ENCODE results near the gene SLC25A47.

The SLC25A47 gene

DNA sequence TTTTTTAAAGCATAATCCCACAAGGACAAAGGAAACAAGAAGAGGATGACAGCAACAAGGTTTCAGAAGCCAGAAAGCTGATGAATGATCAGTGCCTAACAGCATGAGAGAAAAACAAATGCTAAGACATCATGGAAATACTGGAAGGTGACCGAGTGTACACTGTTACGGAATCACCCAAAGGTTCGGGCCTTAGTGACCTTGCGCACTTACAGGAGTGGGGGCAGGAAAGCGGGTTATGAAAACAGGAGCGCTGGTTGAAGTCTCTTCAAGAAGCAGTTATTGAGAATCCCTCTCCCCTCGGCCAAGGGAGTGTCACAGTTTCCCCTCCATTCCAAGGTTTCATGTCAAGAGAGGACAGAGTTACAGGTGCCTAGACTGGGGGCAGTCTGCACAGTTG, 42.6 kb downstream of the SLC25A47 start:
- DNase-seq (ENCODE audit: low spot score), result no peak
- no peak overlapping the region for H3K27ac ChIP-seq
- POLR2A ChIA-PET (ENCODE audit: low non-redundant PET), result no interaction called here
- CTCF ChIA-PET, result interaction anchor here (0.7 kb wide), 1 partner anchor 18 kb away, joined by 4 read pairs; no protein-coding TSS in a partner anchor
- TF ChIP-seq, protein P1, sequence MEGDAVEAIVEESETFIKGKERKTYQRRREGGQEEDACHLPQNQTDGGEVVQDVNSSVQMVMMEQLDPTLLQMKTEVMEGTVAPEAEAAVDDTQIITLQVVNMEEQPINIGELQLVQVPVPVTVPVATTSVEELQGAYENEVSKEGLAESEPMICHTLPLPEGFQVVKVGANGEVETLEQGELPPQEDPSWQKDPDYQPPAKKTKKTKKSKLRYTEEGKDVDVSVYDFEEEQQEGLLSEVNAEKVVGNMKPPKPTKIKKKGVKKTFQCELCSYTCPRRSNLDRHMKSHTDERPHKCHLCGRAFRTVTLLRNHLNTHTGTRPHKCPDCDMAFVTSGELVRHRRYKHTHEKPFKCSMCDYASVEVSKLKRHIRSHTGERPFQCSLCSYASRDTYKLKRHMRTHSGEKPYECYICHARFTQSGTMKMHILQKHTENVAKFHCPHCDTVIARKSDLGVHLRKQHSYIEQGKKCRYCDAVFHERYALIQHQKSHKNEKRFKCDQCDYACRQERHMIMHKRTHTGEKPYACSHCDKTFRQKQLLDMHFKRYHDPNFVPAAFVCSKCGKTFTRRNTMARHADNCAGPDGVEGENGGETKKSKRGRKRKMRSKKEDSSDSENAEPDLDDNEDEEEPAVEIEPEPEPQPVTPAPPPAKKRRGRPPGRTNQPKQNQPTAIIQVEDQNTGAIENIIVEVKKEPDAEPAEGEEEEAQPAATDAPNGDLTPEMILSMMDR (conservative IDR thresholded peaks at IDR 0.05; ENCODE audit: low read depth), result no peak

DNA sequence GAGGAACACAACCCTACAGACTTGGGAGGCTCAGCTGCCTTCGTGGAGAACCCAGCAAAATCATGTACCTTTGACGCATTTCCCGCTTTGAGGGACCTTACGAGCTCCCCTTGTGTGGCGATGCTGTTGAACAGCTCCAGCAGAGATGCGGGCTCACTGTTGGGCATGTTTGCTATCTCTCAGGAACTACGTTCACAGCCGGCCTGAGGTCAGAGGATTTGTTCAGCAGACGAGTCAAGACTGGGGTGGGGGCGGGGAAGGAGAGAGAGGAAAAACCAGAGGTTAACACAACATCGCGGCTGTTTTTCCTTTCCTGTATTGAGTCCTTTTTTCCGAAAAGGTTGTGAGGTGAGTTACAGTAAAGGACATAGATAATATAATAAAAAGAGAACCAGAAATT, 45.9 kb downstream of the SLC25A47 start:
- no peak overlapping the region for H3K27ac ChIP-seq
- TF ChIP-seq, protein P1 (conservative IDR thresholded peaks at IDR 0.05; ENCODE audit: low read depth), result no peak
- CTCF ChIA-PET, result interaction anchor here (1.0 kb wide), 1 partner anchor 84 kb away, joined by 5 read pairs; no protein-coding TSS in a partner anchor
- no peak for DNase-seq (ENCODE audit: low spot score)
- POLR2A ChIA-PET (ENCODE audit: low non-redundant PET), result no interaction called here

DNA sequence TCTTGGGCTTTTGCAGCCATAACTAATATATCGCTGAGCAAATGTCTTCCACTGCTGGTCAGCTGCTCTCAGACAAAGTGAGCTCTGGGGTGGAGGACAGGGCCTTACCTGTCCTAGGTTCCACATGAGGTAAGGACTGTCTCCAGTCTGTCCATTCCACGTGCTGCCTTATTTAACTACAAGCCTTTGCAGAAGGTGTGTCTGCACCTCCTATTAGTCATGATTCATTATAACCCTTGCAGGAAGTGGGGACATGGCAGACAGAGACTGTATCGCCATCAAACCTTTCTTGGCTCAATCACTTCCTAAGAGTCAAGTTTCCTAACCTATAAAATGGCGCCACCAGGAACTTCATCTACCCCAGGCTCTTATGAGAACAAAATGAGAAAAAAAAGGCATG, 46.9 kb downstream of the SLC25A47 start:
- ChIA-PET CTCF (interaction anchor here (1.0 kb wide), 1 partner anchor 85 kb away, joined by 5 read pairs; no protein-coding TSS in a partner anchor), POLR2A (ENCODE audit: low non-redundant PET) (no interaction called here)
- H3K27ac ChIP-seq, result no peak overlapping the region
- no peak for DNase-seq (ENCODE audit: low spot score)
- TF ChIP-seq, protein P1 (conservative IDR thresholded peaks at IDR 0.05; ENCODE audit: low read depth), result no peak

DNA sequence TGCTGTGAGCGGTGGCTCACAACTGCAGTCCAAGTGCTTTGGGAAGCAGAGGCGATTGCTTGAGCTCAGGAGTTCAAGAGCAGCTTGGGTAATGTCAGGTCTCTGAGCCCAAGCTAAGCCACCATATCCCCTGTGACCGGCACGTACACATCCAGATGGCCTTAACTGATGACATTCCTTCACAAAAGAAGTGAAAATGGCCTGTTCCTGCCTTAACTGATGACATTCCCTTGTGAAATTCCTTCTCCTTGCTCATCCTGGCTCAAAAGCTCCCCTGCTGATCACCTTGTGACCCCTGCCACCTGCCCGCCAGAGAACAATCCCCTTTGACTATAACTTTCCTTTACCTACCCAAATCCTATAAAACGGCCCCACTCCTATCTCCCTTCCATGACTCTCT, 48.6 kb downstream of the SLC25A47 start:
- POLR2A ChIA-PET (ENCODE audit: low non-redundant PET), result no interaction called here
- TF ChIP-seq, protein P1 (conservative IDR thresholded peaks at IDR 0.05; ENCODE audit: low read depth), result no peak
- CTCF ChIA-PET, result interaction anchor here (0.6 kb wide), 1 partner anchor 135 kb away, joined by 3 read pairs; no protein-coding TSS in a partner anchor
- no peak for DNase-seq (ENCODE audit: low spot score)
- no peak overlapping the region for H3K27ac ChIP-seq

DNA sequence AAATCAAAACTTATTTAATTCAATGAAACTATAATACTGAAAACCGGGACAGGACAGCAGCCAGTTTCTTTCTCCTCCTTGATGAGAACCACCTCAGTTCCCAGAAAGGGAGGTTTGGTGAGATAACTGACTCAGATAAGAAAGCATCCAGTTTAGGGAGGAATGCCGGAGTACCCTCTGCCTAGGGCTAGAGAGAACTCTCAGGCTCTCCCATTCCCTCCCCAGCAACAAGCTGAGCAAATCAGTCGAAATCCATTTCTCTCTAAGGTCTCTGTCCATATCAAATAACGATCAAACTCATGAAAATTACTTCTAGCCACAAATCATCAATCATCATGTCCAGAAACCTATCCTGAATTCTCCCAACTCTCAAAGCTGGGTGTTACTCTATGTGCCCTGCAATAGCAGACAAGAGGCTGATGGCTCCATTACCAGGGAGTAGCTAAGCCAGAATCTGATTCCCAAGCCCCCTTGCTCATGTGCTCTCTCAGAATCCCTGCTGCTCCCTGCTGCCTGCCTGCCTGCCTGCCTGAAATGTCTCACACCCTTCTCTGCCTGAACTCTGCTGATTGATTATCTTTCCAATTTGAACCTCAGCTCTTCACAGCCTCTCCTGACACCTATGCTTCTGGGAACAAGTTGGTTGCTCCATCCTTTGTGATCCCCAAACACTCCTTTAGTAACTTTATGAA, 49.4 kb downstream of the SLC25A47 start:
- ChIA-PET POLR2A (ENCODE audit: low non-redundant PET) (no interaction called here), CTCF (interaction anchor here (0.6 to 1.0 kb wide), 2 partner anchors 87 to 134 kb away, joined by 3 read pairs; no protein-coding TSS in a partner anchor)
- H3K27ac ChIP-seq, result no peak overlapping the region

DNA sequence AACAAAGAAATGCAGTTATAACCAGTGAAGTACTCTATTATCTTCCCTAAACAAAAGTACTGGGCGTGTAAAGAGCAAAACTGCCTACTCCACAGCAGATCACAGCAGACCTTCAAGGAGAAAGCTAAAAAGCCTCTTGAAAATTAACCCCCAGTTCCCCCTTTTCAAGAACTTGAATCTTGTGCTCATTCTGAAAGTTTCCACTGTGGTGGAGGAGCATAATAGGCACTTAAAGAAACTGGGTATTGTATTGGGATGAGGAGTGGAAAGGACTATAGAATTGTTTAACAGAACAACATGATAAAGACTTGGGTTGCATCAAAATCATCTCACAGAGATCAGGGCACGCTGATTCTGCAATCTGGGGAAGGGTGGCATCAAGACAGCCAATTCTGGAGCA, 51.1 kb downstream of the SLC25A47 start:
- POLR2A ChIA-PET (ENCODE audit: low non-redundant PET), result no interaction called here
- CTCF ChIA-PET, result interaction anchor here (1.4 kb wide), 1 partner anchor 10 kb away, joined by 5 read pairs; no protein-coding TSS in a partner anchor

More for the DNA sequence above, 49.4 kb downstream of the SLC25A47 start:
- TF ChIP-seq, protein P1 (conservative IDR thresholded peaks at IDR 0.05; ENCODE audit: low read depth), result no peak
- no peak for DNase-seq (ENCODE audit: low spot score)

More for the DNA sequence above, 51.1 kb downstream of the SLC25A47 start:
- H3K27ac ChIP-seq, result no peak overlapping the region
- no peak for DNase-seq (ENCODE audit: low spot score)
- TF ChIP-seq, protein P1 (conservative IDR thresholded peaks at IDR 0.05; ENCODE audit: low read depth), result no peak

Measured in RWPE1 (cell line).